ENCODE results near the gene PITPNC1.

DNA sequence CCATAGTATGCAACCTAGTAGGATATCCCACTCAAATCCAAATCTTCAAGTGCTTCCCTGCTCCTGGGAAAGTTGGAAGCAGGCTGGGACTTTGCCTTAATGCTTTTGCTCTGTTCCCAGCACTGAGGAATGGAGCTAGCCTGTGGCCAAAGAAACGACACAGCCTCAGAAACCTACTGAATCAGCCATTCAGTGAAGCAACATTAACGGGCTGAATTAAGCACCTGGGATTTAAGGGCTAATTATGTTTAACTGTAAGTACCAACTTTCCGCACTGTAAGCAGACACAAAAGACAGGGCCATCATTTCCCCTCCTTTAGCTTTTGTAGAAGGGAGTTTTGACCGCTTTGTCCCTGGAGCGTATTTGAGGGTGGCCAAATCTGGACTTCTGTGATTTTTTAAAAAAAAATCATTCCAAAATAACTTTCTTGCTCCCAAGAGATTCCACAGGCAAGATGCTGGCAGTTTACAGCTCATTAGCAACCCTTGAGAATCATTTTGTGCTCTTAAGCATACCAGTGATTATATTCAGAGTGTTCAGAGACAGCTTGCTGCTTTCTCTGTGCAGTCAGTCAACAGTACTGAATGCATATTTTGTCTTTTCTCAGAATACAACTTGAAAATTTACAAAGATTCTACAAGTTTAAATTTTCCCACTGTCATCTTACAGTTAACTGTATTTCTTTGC, 323.1 kb downstream of the PITPNC1 start:
- TF ChIP-seq POLR2AphosphoS5 (IDR thresholded peaks at IDR 0.05) = no peak
- TF ChIP-seq, protein P1, sequence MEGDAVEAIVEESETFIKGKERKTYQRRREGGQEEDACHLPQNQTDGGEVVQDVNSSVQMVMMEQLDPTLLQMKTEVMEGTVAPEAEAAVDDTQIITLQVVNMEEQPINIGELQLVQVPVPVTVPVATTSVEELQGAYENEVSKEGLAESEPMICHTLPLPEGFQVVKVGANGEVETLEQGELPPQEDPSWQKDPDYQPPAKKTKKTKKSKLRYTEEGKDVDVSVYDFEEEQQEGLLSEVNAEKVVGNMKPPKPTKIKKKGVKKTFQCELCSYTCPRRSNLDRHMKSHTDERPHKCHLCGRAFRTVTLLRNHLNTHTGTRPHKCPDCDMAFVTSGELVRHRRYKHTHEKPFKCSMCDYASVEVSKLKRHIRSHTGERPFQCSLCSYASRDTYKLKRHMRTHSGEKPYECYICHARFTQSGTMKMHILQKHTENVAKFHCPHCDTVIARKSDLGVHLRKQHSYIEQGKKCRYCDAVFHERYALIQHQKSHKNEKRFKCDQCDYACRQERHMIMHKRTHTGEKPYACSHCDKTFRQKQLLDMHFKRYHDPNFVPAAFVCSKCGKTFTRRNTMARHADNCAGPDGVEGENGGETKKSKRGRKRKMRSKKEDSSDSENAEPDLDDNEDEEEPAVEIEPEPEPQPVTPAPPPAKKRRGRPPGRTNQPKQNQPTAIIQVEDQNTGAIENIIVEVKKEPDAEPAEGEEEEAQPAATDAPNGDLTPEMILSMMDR (IDR thresholded peaks at IDR 0.05) = no peak

Data from suprapubic skin (tissue), 3 donors.